PC-9 (cell line): ENCODE results near the gene UNC45B.

Experiments used
- CTCF ChIP-seq: fragments of 200-600 bp; sonication (generic); conservative IDR thresholded peaks from 2 replicates; pipeline ENCODE4 v1.6.1; 2017; ENCODE audit warnings: mixed run types, antibody characterized with exemption, mild to moderate bottlenecking, moderate library complexity
- EZH2 ChIP-seq: fragments of 200-600 bp; sonication (generic); IDR thresholded peaks from 2 replicates; pipeline ENCODE4 v1.8.0; 2017; ENCODE audit warnings: antibody characterized with exemption, low read depth

DNA sequence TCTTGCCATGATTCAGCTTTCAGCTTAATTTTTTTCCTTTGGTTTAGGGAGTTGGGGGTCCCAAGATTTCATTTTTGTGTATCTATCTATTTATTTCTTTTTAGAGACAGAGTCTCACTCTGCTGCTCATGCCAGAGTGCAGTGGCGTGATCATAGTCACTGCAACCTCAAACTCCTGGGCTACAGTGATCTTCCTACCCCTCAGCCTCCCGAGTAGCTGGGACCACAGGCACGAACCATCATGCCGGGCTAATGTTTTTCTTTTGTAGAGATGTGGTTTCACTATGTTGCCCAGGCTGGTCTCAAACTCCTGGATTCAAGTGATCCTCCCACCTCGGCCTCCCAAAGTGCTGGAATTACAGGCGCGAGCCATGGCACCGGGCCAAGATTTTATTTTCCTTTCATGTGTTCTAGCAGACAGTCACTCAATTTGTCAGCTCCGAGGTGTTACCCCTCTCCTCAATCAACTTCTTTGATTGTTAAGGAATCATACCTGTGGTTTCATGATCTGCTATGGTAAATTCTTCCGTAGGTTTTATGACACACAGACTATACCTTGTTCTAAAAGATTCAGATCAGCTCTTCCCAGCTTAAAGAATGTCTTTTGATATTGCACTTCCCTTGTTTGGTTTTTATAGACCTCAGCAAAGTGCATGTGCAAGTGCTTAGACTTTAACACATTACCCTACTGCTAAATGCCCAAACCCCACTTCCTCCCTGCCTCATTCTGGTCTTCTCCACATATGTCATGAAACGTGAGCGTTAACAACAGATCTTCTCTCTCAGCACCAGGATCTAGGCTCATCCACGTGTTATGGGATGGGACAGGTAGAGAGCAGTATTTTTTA, 13.0 kb downstream of the UNC45B start:
- no peak for TF ChIP-seq CTCF
- TF ChIP-seq EZH2: no peak
